Measurements from ENCODE around the gene TMEM94. TPM values are rescaled to one million over a fixed set of nuclear protein-coding genes. Genes with fewer than 3 reads are reported as not detected.
A peak's percentile ranks its signal among the peaks of the same experiment; 100 is the strongest.

The TMEM94 gene
- 100 to 1,000 TPM in 2 of 3 donors, 10 to 100 TPM in 1; 73.5 to 114 (median 108) TPM for total RNA-seq
- long read RNA-seq, donor 1, partial matches to known transcripts, result 26 of 44 reads
- long read RNA-seq, donor 1, other reads (novel, unspliced or antisense), result 18 of 44 reads
- long read RNA-seq, donor 2, partial matches to known transcripts, result 6 of 7 reads
- long read RNA-seq, donor 2, other reads (novel, unspliced or antisense), result 1 of 7 reads

DNA sequence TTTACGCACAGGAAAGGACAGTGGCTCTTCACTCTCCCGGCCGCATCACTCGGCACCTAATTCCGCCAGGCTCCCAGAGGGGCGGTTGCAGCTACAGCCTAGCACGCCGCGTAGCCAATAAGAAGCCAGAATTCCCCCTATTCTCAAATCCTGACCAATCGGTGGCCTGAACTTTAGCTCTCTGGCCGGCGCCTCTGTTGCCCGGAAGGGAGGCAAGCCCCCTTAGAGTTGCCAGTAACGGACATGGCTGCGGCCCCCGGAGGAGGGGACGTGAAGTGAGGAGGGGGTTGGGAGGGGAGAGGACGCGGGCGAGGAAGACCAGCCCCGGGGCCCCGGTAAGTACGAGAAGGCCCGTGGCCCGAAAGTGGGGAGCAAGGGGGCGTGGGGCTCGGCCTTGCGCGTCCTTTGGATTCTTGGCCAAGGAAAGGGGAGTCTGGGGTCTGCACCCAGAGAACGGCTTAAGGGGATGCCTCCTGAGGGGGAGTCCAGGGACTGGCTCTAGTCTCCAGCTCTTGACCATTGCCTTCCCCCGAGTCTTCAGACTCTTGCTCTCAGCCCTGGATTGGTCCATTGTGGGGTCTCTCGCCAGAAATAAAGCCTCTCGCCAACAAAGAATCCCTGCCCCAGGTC, at the start of gene TMEM94:
Gene TMEM94 (plus strand): TSS at position 219 of the 630 bp plus-strand sequence. CDS start 15,271 bp downstream, outside the sequence.
- no peaks in the 10 kb centered on the region for H3K36me3 ChIP-seq (ENCODE audit: low read depth)
- peaks cover 37% of the 10 kb centered on the region for H3K4me1 ChIP-seq (ENCODE audit: low read depth)
- peak within 1 kb of the TSS; percentile 90 for H3K4me3 ChIP-seq
- intact Hi-C loops (cut with DNase I, micrococcal nuclease), result no loop called here
- ATAC-seq, result peak; percentile 87
- TF ChIP-seq, protein P1, sequence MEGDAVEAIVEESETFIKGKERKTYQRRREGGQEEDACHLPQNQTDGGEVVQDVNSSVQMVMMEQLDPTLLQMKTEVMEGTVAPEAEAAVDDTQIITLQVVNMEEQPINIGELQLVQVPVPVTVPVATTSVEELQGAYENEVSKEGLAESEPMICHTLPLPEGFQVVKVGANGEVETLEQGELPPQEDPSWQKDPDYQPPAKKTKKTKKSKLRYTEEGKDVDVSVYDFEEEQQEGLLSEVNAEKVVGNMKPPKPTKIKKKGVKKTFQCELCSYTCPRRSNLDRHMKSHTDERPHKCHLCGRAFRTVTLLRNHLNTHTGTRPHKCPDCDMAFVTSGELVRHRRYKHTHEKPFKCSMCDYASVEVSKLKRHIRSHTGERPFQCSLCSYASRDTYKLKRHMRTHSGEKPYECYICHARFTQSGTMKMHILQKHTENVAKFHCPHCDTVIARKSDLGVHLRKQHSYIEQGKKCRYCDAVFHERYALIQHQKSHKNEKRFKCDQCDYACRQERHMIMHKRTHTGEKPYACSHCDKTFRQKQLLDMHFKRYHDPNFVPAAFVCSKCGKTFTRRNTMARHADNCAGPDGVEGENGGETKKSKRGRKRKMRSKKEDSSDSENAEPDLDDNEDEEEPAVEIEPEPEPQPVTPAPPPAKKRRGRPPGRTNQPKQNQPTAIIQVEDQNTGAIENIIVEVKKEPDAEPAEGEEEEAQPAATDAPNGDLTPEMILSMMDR (IDR thresholded peaks at IDR 0.05), result no peak
- no peaks in the 10 kb centered on the region for H3K9me3 ChIP-seq
- DNase-seq, result peak; percentile 93 to 97 (median 95)

DNA sequence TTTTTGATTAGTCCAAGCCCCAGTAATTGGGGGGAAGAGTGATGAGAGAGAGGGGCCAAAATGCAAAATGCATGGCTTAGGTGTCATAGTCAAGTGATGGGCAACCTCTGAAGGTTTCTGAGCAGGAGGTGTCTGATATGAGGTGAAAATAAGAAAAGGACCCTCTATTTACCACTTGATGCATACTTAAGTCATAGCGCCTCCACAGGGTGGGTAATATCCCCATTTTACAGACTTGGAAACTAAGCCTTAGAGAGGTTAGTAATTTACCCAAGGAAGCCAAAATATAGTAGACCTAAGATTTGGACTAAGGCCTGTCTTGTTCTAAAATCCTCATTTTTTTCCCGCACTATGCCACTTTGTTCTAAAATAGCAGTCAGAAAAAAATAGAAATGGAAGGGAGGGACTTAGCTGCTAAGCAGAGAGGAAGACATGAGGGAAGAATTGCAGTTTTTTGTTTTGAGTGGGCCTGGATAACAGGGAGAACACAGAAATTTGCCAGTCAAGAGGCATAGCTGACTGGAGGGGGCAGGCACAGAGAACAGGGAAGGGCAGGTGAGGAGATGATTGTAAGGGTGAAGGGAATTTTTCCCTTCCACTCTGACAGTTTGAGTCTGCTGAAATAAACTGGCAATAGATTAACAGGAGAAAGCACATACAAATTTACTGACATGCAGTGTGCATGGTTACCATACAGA, 48.6 kb upstream of the TMEM94 start:
- Histone ChIP-seq H3K9me3 (no peaks in the 10 kb centered on the region), H3K4me3 (no peak overlapping the region), H3K4me1 (ENCODE audit: low read depth) (peaks cover 14% of the 10 kb centered on the region), H3K36me3 (ENCODE audit: low read depth) (no peaks in the 10 kb centered on the region)
- DNase-seq (no peak), ATAC-seq (no peak)
- intact Hi-C loops (cut with DNase I, micrococcal nuclease), result no loop called here
- TF ChIP-seq, protein P1 (IDR thresholded peaks at IDR 0.05), result no peak

DNA sequence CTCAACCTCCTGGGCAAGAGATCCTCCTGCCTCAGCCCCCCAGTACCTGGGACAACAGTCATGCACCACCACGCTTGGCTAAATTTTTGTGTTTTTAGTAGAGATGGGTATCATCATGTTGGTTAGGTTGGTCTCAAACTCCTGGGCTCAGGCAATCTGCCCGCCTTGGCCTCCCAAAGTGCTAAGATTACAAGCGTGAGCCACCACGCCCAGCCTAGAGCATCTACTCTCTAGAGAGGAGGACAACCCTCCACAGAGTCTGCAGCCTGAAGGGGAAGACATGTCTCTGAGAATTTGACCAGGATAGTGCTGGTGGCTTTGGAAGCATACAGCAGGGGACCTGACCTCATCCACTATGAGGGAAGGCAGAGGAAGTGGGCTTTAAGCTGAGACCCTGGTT, 46.3 kb upstream of the TMEM94 start:
- DNase-seq, result no peak
- intact Hi-C loops (cut with DNase I, micrococcal nuclease), result no loop called here

DNA sequence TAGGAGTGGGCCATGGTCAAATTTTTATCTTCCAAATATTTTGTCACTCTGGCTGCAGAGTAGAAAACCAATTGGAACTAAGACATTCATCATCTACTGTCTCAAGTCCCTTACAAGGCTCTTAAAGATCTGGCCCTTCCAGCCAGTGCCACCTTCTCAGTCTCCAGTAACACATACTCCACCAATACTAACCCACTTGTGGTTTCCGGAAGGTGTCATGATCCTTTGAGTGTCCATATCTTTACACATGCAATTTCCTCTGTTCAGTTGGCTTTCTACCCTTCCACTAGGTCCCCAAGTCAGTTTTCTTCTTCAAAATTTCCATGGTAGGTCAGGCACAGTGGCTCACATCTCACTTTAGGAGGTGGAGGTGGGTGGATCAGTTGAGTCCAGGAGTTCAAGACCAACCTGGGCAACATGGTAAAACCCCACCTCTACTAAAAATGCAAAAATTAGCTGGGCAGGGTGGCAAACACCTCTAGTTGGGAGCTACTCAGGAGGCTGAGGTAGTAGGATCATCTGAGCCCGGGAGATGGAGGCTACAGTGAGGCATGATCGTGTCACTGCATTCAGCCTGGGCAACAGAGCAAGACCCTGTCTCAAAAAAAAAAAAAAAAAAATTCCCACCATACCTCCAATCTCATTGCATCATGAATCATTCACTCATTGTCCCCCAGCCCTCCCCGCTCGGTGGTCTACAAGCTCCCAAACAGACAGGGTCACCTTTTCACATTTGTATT, 44.9 kb upstream of the TMEM94 start:
- Histone ChIP-seq H3K4me3 (no peak overlapping the region), H3K9me3 (no peaks in the 10 kb centered on the region), H3K4me1 (ENCODE audit: low read depth) (peaks cover 4% of the 10 kb centered on the region), H3K36me3 (ENCODE audit: low read depth) (no peaks in the 10 kb centered on the region)
- intact Hi-C loops (cut with DNase I, micrococcal nuclease), result no loop called here
- DNase-seq, result no peak
- TF ChIP-seq, protein P1 (IDR thresholded peaks at IDR 0.05), result no peak
- ATAC-seq, result no peak

More for the DNA sequence above, 46.3 kb upstream of the TMEM94 start:
- no peak for ATAC-seq
- TF ChIP-seq, protein P1 (IDR thresholded peaks at IDR 0.05), result no peak
- Histone ChIP-seq H3K9me3 (no peaks in the 10 kb centered on the region), H3K36me3 (ENCODE audit: low read depth) (no peaks in the 10 kb centered on the region), H3K4me3 (no peak overlapping the region), H3K4me1 (ENCODE audit: low read depth) (peaks cover 9% of the 10 kb centered on the region)

DNA sequence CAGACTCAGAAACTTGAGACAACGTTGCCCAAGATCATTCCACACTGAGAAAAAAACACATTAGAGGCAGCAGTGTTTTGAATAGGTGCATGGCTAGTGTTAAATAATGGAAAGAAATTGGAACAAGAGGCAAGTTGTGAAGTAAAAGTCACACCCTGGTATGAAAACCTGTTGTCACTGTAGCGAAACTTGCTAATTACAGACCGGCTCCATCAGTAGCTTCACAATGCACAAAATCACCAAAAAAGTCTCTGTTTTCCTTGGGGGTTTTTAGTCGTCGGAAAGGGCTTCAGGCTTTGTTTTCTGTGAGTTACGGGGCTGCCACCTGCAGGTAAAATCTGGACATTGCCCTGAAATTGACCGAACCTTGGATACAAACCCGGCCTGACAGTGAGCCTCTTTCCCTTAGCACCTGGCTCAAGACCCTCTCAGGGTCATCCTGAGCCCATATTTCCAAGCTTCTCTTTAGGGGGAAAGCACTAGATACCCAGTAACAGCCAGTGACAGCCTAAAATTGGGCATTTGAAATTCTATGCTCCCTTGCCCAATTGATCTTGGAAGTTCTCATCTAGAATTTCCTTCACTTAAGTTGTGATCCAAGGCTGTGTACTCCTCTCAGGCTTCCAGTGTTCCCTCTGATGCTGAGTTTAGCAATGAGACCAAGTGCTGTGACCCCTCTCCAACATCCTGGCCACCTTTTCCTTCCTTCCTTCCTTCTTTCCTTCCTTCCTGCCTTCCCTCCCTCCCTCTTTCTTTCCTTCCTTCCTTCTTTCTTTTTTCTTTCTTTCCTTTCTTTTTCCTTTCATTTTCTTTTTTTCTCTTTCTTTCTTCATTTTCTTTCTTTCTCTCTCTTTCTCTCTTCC, 43.7 kb upstream of the TMEM94 start:
- intact Hi-C loops (cut with DNase I, micrococcal nuclease), result no loop called here
- peak in 2 of 3 donors; percentile 67 to 86 for DNase-seq
- no peaks in the 10 kb centered on the region for H3K9me3 ChIP-seq
- peak; percentile 85 for ATAC-seq
- H3K4me1 ChIP-seq (ENCODE audit: low read depth), result no peaks in the 10 kb centered on the region
- H3K4me3 ChIP-seq, result no peak overlapping the region
- TF ChIP-seq, protein P1 (IDR thresholded peaks at IDR 0.05), result peak; percentile 43
- H3K36me3 ChIP-seq (ENCODE audit: low read depth), result no peaks in the 10 kb centered on the region
